ENCODE results near the gene IL34. TPM values are rescaled to one million over a fixed set of nuclear protein-coding genes. Genes with fewer than 3 reads are reported as not detected.

The IL34 gene
- total and polyA plus RNA-seq, 2 of the 13 experiments (the other 11 are each of a cell fraction or from before 2014, with no cell fraction given), result 1.2 to 1.3 TPM

DNA sequence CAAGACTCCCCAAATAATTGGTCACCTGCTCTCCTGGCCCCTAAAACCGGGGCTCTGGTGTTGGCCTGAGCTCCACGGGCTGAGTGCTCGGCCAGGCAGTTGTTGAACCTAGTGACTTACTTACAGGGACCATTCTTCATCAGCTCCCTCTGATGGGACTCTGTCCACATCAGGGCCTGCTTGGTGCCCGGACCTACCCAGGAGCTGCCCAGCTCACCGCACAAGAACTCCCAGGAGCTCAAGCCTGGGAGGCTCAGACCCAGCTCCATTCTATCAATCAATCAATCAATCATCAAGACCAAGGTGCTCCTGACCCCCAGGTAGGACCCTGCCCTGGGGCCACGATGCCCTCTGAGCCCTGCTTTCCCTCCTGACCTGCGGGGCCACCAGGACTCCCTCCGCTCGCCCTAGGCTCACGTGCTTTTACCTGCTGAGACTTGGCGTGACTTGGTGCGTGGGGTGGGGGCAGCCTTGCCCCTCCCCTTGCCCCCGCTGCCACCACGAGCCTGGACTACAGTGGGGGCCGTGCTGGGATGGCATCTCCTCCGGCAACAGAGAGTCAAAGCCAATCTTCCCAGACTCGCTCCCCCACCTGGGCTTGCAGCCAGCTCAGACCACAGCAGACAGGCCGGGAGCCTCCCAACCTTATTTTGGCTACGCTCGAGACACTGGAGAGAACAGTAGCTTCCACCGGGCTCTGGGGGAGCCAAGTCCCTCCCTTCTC lies 15.7 kb downstream of the IL34 start (continued):
- no peak for TF ChIP-seq RXRB (CRISPR knock-in tag; IDR thresholded peaks at IDR 0.05; ENCODE audit: borderline replicate concordance)
- TF ChIP-seq, protein P1, sequence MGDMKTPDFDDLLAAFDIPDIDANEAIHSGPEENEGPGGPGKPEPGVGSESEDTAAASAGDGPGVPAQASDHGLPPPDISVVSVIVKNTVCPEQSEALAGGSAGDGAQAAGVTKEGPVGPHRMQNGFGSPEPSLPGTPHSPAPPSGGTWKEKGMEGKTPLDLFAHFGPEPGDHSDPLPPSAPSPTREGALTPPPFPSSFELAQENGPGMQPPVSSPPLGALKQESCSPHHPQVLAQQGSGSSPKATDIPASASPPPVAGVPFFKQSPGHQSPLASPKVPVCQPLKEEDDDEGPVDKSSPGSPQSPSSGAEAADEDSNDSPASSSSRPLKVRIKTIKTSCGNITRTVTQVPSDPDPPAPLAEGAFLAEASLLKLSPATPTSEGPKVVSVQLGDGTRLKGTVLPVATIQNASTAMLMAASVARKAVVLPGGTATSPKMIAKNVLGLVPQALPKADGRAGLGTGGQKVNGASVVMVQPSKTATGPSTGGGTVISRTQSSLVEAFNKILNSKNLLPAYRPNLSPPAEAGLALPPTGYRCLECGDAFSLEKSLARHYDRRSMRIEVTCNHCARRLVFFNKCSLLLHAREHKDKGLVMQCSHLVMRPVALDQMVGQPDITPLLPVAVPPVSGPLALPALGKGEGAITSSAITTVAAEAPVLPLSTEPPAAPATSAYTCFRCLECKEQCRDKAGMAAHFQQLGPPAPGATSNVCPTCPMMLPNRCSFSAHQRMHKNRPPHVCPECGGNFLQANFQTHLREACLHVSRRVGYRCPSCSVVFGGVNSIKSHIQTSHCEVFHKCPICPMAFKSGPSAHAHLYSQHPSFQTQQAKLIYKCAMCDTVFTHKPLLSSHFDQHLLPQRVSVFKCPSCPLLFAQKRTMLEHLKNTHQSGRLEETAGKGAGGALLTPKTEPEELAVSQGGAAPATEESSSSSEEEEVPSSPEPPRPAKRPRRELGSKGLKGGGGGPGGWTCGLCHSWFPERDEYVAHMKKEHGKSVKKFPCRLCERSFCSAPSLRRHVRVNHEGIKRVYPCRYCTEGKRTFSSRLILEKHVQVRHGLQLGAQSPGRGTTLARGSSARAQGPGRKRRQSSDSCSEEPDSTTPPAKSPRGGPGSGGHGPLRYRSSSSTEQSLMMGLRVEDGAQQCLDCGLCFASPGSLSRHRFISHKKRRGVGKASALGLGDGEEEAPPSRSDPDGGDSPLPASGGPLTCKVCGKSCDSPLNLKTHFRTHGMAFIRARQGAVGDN (CRISPR knock-in tag; IDR thresholded peaks at IDR 0.05), result peak; percentile 61
- TF ChIP-seq, protein P2, sequence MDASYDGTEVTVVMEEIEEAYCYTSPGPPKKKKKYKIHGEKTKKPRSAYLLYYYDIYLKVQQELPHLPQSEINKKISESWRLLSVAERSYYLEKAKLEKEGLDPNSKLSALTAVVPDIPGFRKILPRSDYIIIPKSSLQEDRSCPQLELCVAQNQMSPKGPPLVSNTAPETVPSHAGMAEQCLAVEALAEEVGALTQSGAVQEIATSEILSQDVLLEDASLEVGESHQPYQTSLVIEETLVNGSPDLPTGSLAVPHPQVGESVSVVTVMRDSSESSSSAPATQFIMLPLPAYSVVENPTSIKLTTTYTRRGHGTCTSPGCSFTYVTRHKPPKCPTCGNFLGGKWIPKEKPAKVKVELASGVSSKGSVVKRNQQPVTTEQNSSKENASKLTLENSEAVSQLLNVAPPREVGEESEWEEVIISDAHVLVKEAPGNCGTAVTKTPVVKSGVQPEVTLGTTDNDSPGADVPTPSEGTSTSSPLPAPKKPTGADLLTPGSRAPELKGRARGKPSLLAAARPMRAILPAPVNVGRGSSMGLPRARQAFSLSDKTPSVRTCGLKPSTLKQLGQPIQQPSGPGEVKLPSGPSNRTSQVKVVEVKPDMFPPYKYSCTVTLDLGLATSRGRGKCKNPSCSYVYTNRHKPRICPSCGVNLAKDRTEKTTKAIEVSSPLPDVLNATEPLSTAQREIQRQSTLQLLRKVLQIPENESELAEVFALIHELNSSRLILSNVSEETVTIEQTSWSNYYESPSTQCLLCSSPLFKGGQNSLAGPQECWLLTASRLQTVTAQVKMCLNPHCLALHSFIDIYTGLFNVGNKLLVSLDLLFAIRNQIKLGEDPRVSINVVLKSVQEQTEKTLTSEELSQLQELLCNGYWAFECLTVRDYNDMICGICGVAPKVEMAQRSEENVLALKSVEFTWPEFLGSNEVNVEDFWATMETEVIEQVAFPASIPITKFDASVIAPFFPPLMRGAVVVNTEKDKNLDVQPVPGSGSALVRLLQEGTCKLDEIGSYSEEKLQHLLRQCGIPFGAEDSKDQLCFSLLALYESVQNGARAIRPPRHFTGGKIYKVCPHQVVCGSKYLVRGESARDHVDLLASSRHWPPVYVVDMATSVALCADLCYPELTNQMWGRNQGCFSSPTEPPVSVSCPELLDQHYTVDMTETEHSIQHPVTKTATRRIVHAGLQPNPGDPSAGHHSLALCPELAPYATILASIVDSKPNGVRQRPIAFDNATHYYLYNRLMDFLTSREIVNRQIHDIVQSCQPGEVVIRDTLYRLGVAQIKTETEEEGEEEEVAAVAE (CRISPR knock-in tag; IDR thresholded peaks at IDR 0.05; ENCODE audit: borderline replicate concordance), result no peak
- TF ChIP-seq, protein P3, sequence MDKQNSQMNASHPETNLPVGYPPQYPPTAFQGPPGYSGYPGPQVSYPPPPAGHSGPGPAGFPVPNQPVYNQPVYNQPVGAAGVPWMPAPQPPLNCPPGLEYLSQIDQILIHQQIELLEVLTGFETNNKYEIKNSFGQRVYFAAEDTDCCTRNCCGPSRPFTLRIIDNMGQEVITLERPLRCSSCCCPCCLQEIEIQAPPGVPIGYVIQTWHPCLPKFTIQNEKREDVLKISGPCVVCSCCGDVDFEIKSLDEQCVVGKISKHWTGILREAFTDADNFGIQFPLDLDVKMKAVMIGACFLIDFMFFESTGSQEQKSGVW (CRISPR knock-in tag; IDR thresholded peaks at IDR 0.05; ENCODE audit: borderline replicate concordance), result no peak
- TF ChIP-seq CCDC6 (CRISPR knock-in tag; IDR thresholded peaks at IDR 0.05), result no peak; the same call in 1 of the 2 replicates
- TF ChIP-seq POLR2AphosphoS5 (IDR thresholded peaks at IDR 0.05; ENCODE audit: low read depth, low read length), result peak; percentile 36
- TF ChIP-seq HOXA9 (CRISPR knock-in tag; IDR thresholded peaks at IDR 0.05; ENCODE audit: borderline replicate concordance), result no peak
- TF ChIP-seq TBP (CRISPR knock-in tag; IDR thresholded peaks at IDR 0.05), result no peak
- no peak for TF ChIP-seq RCOR2 (CRISPR knock-in tag; IDR thresholded peaks at IDR 0.05)
- no peak for TF ChIP-seq ARNT (IDR thresholded peaks at IDR 0.05)
- no peak for TF ChIP-seq ZNF616 (CRISPR knock-in tag; IDR thresholded peaks at IDR 0.05; ENCODE audit: low read depth)
- no peak for TF ChIP-seq ZNF557 (CRISPR knock-in tag; IDR thresholded peaks at IDR 0.05)
- TF ChIP-seq ARHGAP35 (CRISPR knock-in tag; IDR thresholded peaks at IDR 0.05; ENCODE audit: borderline replicate concordance), result 0 out of 2 replicates have a peak, but pooled peaks have one; percentile 2
- no peak for TF ChIP-seq KLF11 (CRISPR knock-in tag; IDR thresholded peaks at IDR 0.05)
- TF ChIP-seq SMAD3 (CRISPR knock-in tag; IDR thresholded peaks at IDR 0.05), result 0 out of 2 replicates have a peak, but pooled peaks have one; percentile 23
- TF ChIP-seq, protein P4, sequence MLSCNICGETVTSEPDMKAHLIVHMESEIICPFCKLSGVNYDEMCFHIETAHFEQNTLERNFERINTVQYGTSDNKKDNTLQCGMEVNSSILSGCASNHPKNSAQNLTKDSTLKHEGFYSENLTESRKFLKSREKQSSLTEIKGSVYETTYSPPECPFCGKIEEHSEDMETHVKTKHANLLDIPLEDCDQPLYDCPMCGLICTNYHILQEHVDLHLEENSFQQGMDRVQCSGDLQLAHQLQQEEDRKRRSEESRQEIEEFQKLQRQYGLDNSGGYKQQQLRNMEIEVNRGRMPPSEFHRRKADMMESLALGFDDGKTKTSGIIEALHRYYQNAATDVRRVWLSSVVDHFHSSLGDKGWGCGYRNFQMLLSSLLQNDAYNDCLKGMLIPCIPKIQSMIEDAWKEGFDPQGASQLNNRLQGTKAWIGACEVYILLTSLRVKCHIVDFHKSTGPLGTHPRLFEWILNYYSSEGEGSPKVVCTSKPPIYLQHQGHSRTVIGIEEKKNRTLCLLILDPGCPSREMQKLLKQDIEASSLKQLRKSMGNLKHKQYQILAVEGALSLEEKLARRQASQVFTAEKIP (CRISPR knock-in tag; IDR thresholded peaks at IDR 0.05; ENCODE audit: borderline replicate concordance), result no peak
- no peak for TF ChIP-seq IKZF4 (CRISPR knock-in tag; IDR thresholded peaks at IDR 0.05; ENCODE audit: borderline replicate concordance, low read depth, not compliant biosample characterization)
- 0 out of 2 replicates have a peak, but pooled peaks have one; percentile 49 for TF ChIP-seq CHCHD3 (CRISPR knock-in tag; IDR thresholded peaks at IDR 0.05)
- TF ChIP-seq SP140L (CRISPR knock-in tag; IDR thresholded peaks at IDR 0.05; ENCODE audit: borderline replicate concordance), result no peak
